ENCODE data around the gene PPP1R9B.

PPP1R9B gene

DNA sequence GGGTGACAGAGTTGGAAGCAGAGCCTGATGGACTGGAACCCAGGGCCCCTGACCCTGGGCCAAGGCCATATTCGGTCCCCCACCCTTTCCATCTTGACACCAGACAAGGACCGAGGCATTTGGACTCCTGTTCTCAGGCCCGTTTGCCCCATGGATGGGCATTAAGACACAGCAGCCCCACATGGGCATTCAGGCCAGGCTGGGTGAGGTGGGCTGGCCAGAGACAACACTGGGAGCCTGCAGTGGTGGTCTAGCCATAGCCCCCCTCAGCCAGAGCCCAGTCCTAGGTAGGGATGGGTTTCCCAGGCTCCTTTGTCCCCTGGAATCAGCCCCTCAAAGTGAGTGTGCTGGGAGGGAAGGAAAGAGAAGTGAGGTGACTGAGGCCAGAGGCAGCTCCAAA lies 53.7 kb downstream of the PPP1R9B start:
- in situ Hi-C loops (cut with HindIII; ENCODE audit: low sequenced_read_pairs): loop anchor here (5.0 kb wide), 1 partner anchor 36 kb away; the partner anchor contains the start of gene SAMD14

DNA sequence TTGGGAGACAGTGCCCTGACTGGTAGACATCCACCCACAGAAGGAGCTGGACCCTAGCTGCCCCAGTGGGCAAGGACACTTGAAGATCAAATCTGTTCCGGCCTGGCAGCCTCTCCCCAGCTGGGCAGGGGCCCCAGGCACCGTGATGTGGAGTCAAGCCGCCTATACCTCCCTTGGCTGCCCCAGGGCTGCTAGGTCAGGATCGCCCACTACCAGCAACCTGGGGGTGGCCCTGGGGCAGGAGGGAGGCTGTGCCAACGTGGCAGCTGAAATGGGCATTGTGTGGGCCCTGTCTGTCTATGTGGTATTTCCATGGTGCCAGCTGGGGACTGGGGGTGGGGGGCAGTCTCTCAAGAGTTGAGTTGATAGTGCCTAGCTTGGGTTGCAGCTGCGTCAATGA lies 54.4 kb downstream of the PPP1R9B start:
- in situ Hi-C loops (cut with HindIII; ENCODE audit: low sequenced_read_pairs): loop anchor here (5.0 kb wide), 1 partner anchor 36 kb away; the partner anchor contains the start of gene SAMD14

DNA sequence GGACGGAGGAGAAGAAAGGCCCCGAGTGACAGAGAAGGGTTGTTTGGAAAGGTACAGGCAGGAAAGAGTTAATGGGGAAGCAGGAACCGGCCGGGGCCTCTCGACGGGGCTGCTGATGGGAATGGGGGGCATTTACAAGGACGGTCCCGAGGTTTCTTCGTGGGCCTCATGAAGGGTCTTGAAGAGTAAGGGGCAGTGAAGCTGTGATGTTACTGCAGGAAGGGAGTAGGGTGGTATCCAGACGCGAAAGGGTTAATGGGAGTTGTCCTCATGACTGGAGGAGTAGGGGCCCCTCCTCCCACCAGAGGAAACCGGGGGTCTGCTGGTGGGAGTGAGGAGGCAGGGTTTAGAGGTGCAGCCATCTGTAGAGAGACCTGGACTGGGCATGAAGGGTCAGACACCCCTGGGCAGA lies 54.8 kb downstream of the PPP1R9B start:
- in situ Hi-C loops (cut with HindIII; ENCODE audit: low sequenced_read_pairs): loop anchor here (5.0 kb wide), 1 partner anchor 37 kb away; the partner anchor contains the start of gene SAMD14

DNA sequence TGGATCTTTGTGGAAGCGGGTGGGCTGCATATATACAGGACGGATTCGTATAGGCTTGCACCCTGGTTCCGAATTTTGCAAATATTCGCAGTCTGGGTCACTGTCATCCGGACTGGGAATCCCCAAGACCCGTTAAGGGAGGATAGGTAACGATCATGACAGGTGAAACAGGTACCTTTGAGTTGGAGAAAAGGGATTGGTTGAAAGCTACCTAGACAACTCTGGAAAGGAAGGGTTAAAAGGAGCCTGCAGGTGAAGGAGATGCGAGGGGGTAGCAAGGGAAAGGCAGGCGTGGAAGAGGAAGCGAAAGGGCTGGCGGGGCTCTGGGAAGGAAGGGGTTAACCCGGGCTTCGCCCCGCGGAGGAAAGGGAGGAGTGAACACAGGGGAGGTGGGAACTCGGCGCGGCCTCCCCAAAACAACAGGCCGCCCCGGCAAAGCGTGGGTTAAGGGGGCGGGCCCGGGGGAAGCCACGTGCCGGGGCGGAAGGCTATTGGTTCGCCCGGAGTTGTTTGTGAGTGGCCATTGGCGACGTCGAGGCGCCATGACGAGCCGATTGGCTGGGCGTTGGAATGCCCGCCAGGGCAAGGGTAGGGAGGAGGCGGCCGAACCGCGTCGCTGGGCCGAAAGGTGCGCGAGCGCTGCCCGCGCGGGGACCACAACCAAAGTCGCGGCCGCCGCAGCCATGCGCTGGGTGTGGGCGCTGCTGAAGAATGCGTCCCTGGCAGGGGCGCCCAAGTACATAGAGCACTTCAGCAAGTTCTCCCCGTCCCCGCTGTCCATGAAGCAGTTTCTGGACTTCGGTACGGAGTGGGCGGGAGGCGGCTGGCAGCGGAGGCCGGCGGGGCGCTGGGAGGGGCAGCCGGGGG lies 55.5 kb downstream of the PPP1R9B start, which contains the start of gene PDK2:
TSS of gene PDK2 (plus strand) at position 599 of the 867 bp plus-strand sequence. CDS start at position 684, 85 bp downstream.
- in situ Hi-C loops (cut with HindIII; ENCODE audit: low sequenced_read_pairs): loop anchor here (5.0 kb wide), 1 partner anchor 37 kb away; the partner anchor contains the start of gene SAMD14

DNA sequence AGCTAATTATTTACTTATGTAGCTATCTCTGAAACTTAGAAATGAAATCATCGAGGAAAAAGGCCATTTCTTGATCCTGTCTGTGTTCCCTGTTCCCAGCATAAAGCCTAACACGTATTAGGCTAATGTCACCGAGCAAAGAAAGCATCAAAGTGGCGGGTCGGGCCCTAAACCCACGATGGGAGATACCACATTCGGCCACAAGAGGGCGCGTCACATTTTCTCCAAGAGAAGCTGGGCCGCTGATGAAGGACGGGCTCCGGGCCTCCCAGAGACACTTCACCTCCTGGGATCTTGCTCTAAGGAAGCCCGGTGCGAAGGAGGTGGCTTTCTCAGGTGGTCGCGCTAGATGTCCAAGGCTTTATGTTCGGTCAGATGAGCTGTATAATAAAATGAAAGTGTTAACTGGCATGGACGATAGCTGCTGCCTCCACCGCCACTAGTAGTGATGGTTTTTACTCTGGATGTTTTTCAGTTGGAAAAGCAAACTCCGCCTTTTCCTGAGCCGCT lies 56.2 kb downstream of the PPP1R9B start:
- in situ Hi-C loops (cut with HindIII; ENCODE audit: low sequenced_read_pairs): no loop called here

DNA sequence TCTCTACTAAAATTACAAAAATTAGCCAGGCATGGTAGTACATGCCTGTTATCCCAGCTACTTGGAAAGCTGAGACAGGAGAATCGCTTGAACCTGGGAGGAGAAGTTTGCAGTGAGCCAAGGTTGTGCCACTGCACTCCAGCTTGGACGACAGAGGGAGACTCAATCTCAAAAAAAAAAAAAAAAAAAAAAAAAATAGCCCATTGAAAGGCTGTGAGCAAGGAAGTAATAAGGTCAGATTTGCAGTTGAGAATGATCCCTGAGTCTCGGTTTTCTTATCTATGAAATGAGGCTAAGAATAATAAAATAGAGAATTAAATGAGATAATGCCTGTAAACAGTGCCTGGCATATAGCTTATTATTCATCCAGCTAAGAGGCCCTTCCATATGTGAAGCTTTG lies 56.7 kb downstream of the PPP1R9B start:
- in situ Hi-C loops (cut with HindIII; ENCODE audit: low sequenced_read_pairs): no loop called here

DNA sequence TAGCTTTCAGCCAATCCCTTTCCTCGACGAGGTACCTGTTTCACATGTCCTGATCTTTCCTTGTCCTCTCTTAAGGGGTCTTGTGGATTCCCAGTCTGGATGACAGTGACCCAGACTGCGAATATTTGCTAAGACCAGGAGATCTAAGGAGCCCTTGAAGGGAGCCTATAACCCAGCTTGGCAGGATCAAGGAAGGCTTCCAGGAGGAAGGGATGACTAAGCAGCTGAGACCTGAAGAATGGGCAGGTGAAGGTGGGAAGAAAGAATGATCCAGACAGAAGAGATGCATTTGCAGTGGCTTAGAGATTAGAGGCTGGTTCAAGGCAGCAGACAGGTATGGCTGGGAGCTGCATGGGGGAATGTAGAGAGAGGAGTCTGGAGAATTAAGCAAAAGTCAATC lies 57.2 kb downstream of the PPP1R9B start:
- in situ Hi-C loops (cut with HindIII; ENCODE audit: low sequenced_read_pairs): no loop called here

DNA sequence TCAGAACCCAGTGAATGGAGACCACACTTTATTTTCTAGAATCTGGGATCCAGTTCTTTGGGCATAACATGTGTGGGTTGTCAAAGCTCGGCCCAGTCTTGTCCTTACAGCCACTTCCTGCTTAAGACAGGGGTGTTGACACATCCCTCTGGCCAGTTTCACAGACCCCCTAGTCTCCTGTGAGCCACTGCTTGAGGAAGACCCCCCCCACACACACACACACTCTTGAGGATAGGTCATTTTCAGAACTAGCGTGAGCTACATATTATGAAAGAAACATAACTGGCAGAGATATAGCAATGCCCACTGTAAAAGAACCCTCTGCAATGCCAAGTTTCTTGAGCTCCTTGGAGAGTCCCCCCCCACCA lies 58.6 kb downstream of the PPP1R9B start:
- in situ Hi-C loops (cut with HindIII; ENCODE audit: low sequenced_read_pairs): no loop called here

DNA sequence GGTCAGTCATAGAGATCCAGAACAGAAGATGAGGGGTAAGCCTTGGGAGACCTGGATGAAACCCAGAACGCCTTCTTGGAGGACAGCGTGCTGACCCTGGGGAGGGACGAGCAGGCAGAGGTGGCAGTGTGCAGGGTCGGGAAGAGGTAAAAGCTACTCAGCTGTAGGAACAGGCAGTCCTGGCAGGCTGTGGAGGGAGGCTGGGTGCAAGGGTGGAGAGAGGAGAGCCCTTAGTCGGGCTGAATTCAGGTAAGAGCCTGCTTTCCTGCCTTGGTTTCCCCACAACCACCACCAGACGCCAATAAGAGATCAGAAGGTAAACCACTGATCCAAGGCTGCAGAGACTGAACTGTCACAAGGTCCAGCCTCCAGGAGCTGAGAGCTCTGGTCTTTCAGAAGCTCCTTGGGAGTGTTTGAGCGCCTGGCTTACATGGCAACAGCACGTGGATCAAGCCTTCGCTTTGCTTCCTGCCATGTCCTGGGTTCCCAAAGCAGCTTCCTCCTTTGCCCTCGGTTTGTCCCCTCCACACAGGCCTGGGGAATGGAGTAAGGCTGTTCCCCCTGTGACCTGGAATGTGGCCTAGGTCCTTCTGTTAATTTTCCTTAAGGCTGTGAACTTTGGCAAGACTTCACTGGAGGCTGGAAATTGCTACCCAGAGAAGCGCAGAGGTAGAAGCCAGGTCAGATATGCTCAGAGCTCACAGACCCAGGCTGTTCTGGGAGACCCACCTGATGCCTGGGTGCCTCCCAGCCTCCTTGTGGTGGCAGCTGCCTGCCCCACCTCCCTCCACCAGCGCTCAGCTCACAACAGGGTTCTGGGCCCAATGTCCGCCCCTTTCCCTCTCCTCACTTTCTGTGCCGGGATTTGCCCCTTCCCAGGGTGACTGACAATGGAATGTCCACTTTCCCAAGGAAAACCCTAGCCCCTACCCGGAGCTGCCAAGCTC lies 59.2 kb downstream of the PPP1R9B start:
- in situ Hi-C loops (cut with HindIII; ENCODE audit: low sequenced_read_pairs): no loop called here

DNA sequence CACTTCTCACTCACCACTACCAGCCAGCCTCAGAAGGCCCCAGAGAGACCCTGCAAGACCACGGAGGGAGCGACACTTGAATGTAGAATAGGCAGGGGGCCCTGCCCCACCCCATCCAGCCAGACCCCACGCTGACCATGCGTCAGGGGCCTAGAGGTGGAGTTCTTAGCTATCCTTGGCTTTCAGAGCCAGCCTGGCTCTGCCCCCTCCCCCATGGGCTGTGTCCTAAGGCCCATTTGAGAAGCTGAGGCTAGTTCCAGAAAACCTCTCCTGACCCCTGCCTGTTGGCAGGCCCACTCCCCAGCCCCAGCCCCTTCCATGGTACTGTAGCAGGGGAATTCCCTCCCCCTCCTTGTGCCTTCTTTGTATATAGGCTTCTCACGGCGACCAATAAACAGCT lies 60.4 kb downstream of the PPP1R9B start:
- in situ Hi-C loops (cut with HindIII; ENCODE audit: low sequenced_read_pairs): no loop called here

DNA sequence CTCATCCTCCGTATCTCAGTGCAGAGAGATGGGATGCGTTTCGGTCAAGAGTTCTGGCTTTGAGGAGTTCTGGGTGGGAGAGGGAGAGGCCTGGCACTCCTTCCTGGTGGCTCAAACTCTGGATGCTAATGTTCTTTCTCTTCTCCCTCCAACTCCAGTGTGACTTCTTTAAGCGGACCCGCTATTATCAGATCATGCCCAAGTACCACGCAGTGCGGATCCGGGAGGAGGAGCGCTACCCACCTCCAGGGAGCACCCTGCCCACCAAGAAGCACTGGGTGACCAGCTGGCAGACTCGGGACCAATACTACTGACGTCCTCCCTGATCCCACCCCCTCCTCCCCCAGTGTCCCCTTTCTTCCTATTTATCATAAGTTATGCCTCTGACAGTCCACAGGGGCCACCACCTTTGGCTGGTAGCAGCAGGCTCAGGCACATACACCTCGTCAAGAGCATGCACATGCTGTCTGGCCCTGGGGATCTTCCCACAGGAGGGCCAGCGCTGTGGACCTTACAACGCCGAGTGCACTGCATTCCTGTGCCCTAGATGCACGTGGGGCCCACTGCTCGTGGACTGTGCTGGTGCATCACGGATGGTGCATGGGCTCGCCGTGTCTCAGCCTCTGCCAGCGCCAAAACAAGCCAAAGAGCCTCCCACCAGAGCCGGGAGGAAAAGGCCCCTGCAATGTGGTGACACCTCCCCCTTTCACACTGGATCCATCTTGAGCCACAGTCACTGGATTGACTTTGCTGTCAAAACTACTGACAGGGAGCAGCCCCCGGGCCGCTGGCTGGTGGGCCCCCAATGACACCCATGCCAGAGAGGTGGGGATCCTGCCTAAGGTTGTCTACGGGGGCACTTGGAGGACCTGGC lies 61.3 kb downstream of the PPP1R9B start:
- in situ Hi-C loops (cut with HindIII; ENCODE audit: low sequenced_read_pairs): no loop called here

DNA sequence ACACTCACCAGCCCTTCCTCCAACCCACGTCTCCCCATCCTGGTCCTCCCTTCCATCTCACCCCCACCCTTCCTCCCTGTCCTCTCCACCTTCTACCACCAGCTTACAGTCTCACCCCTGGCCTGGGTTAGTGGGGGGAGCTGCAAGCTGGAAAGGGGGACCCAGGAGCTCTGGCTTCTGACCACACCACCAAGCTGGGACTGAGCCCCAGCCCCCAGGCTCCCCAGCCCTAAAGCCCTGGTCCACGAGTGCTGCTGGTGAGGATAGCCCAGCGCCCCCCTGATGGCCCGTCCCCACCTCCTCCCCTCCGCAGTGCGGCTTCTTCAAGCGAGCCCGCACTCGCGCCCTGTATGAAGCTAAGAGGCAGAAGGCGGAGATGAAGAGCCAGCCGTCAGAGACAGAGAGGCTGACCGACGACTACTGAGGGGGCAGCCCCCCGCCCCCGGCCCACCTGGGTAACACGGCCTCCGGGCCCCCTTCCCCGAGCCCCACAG lies 62.5 kb downstream of the PPP1R9B start:
- in situ Hi-C loops (cut with HindIII; ENCODE audit: low sequenced_read_pairs): no loop called here

DNA sequence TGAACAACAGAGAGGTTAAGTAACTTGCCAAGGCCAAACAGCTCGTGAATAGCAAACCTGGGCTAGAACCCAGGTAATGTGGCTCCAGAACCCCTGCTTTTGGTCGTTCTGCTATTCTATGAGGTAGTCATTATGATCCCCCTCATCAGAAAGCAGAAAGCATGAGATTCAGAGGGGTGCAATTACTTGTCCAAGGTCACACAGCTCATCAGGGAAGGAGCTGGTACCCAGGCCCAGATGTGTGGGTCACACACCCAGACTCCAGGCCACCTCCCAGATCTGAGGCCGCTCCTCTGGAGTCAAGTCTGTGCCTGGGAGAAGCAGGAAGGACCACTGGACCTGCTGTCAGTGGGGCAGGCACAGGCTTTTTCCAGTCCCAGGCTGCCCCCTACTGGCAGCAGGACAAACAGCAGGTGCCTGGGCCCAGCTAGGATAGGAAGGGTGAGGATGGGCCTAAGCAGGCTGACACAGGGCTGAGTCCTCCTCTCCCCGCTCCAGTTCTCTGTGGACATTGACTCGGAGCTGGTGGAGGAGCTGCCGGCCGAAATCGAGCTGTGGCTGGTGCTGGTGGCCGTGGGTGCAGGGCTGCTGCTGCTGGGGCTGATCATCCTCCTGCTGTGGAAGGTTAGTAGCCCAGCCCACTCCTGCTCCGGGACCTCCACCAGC lies 63.1 kb downstream of the PPP1R9B start:
- in situ Hi-C loops (cut with HindIII; ENCODE audit: low sequenced_read_pairs): no loop called here

Measured in endothelial cell of hepatic sinusoid (primary cell).